Natural killer cell (primary cell): Measurements from ENCODE around the gene LPAR1. TPM values are rescaled to one million over a fixed set of nuclear protein-coding genes. Genes with fewer than 3 reads are reported as not detected.

Experiments
- ATAC-seq, 3 donors: fragments of 150-1000 bp in 2 of 3; fragments of 200-7000 bp in 1 of 3; cut with Tn5 transposase; 1 replicate in 1 of 3; 2 replicates in 2 of 3; pipeline ENCODE4 v1.10.0; 2021; ENCODE audit warnings: mild to moderate bottlenecking in 2 of 3, moderate library complexity in 2 of 3
- DNase-seq, 2 donors: peaks; one replicate each; pipeline versions ENCODE4 v3.0.0 to v3.0.0-alpha.2; 2013 to 2021; ENCODE audit warnings: mixed read lengths in 1 of 2
- H3K27ac ChIP-seq: one replicate; pipeline ENCODE4 v1.5.1; 2013; ENCODE audit warnings: mild to moderate bottlenecking, low read length
- H3K27me3 ChIP-seq: one replicate; pipeline ENCODE4 v1.6.1; 2013; ENCODE audit warnings: low read length; ENCODE audit not compliant: control insufficient read depth, insufficient read depth
- H3K36me3 ChIP-seq: one replicate; pipeline ENCODE4 v1.6.1; 2013; ENCODE audit warnings: low read length; ENCODE audit not compliant: control insufficient read depth, insufficient read depth
- H3K4me1 ChIP-seq: one replicate; pipeline ENCODE4 v1.6.1; 2013; ENCODE audit warnings: low read length; ENCODE audit not compliant: control insufficient read depth, insufficient read depth
- H3K4me3 ChIP-seq: one replicate; pipeline ENCODE4 v1.5.1; 2013; ENCODE audit warnings: low read length
- H3K9me3 ChIP-seq: one replicate; pipeline ENCODE4 v1.6.1; 2013; ENCODE audit warnings: low read length; ENCODE audit not compliant: control insufficient read depth, insufficient read depth
- H3K27ac Mint-ChIP-seq, 2 donors: one replicate each; pipeline ENCODE4 v1.8.0; 2022; ENCODE audit warnings: mild to moderate bottlenecking in 2 of 2, mixed read lengths in 2 of 2, moderate library complexity in 1 of 2
- H3K27me3 Mint-ChIP-seq, 2 donors: one replicate each; pipeline ENCODE4 v1.8.0; 2022; ENCODE audit warnings: low read depth in 2 of 2, mixed read lengths in 2 of 2
- H3K36me3 Mint-ChIP-seq: one replicate; pipeline ENCODE4 v1.8.0; 2022; ENCODE audit warnings: mixed read lengths
- H3K4me1 Mint-ChIP-seq, 2 donors: one replicate each; pipeline ENCODE4 v1.8.0; 2022; ENCODE audit warnings: mixed read lengths in 2 of 2
- H3K4me3 Mint-ChIP-seq: one replicate; pipeline ENCODE4 v1.8.0; 2022; ENCODE audit warnings: mild to moderate bottlenecking, moderate library complexity, mixed read lengths
- H3K9me3 Mint-ChIP-seq, 2 donors: one replicate each; pipeline ENCODE4 v1.8.0; 2022; ENCODE audit warnings: mixed read lengths in 2 of 2
- WGBS: methylation state at CpG from one replicate; pipeline ENCODE4 v1.1.7; 2013; ENCODE audit warnings: missing lambda C conversion rate; ENCODE audit not compliant: insufficient coverage; 5-methylcytosine and 5-hydroxymethylcytosine counted together
- intact Hi-C: fragments of 100-400 bp; cut with micrococcal nuclease; formaldehyde crosslinking; loops from one replicate; pipeline ENCODE4 v1.14.2; 2022
- total RNA-seq, 4 donors: library from RNA; stranded (reverse); fragments of 120-200 nt in 1 of 4; gene quantifications; one replicate each; pipeline versions ENCODE4 v1.2.3 to v1.2.4, GENCODE V29; 2013 to 2022
- TF ChIP-seq, protein P1 (sequence below): fragments of 200-600 bp; IDR thresholded peaks from one replicate; pipeline ENCODE4 v1.8.0; 2022; ENCODE audit warnings: antibody characterized with exemption

LPAR1 gene
- total RNA-seq, 3 donors from 2014 or later (not counting 1 experiment from before 2014, with no cell fraction given): 0.48 to 0.50 TPM; not detected in 1

DNA sequence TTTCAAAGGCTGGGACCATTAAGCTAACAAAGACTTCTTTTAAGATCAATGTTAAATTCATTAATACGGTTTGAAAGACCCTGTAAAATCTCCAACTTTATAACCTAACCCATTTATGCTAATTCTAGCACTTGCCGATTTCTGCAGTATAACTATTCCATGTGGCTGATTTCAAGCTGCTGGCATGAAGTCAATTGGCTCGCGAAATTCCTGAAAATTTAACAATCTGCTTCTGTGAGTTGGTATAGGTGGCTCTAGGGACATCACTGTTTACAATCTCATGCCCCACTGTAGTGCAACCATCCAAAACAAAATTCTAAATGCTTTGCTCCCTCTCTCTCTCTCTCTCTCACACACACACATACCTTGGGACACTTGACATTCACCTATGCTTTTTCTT, 70.2 kb downstream of the LPAR1 start:
- intact Hi-C loops: no loop called here
- no peaks in the 10 kb centered on the region for H3K36me3 ChIP-seq

DNA sequence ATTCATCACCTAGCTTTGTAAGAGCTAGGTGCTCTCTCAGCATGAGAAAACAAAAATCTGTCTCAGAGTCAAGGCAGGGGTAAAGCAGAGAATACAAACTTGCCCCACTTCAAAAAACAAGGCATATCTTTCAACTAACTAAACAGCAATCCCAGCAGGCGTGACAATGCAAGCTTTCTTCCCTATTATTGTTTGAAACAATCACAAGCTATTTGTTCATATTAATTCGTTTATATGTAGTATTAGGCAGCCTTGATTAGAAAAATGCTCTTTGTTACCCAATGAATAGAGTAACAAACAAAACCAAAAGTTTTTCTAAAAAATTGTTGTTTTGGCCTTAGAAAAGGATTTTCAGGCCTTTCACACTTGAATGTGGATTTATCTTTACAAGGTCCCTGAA, 71.1 kb downstream of the LPAR1 start:
- H3K27me3 ChIP-seq: no peaks in the 10 kb centered on the region
- H3K4me1 ChIP-seq: no peaks in the 10 kb centered on the region
- no peaks in the 10 kb centered on the region for H3K36me3 ChIP-seq
- Mint-ChIP-seq H3K36me3 (no peaks in the 10 kb centered on the region), H3K4me3 (no peak overlapping the region), H3K27ac (no peak overlapping the region), H3K9me3 (no peaks in the 10 kb centered on the region), H3K4me1 (no peaks in the 10 kb centered on the region), H3K27me3 (no peaks in the 10 kb centered on the region)
- intact Hi-C loops: no loop called here
- H3K4me3 ChIP-seq: no peak overlapping the region
- DNase-seq: no peak
- no peak for ATAC-seq
- no peaks in the 10 kb centered on the region for H3K9me3 ChIP-seq
- H3K27ac ChIP-seq: no peak overlapping the region
- TF ChIP-seq, protein P1, sequence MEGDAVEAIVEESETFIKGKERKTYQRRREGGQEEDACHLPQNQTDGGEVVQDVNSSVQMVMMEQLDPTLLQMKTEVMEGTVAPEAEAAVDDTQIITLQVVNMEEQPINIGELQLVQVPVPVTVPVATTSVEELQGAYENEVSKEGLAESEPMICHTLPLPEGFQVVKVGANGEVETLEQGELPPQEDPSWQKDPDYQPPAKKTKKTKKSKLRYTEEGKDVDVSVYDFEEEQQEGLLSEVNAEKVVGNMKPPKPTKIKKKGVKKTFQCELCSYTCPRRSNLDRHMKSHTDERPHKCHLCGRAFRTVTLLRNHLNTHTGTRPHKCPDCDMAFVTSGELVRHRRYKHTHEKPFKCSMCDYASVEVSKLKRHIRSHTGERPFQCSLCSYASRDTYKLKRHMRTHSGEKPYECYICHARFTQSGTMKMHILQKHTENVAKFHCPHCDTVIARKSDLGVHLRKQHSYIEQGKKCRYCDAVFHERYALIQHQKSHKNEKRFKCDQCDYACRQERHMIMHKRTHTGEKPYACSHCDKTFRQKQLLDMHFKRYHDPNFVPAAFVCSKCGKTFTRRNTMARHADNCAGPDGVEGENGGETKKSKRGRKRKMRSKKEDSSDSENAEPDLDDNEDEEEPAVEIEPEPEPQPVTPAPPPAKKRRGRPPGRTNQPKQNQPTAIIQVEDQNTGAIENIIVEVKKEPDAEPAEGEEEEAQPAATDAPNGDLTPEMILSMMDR: no peak
- 100% methylated on average over 1 of the region's 2 CpGs for WGBS

More for the DNA sequence above, 70.2 kb downstream of the LPAR1 start:
- H3K4me3 ChIP-seq: no peak overlapping the region
- 97% methylated on average over 2 of the region's 4 CpGs for WGBS
- DNase-seq (no peak), ATAC-seq (no peak)
- no peaks in the 10 kb centered on the region for H3K27me3 Mint-ChIP-seq
- no peaks in the 10 kb centered on the region for H3K4me1 Mint-ChIP-seq
- no peaks in the 10 kb centered on the region for H3K9me3 ChIP-seq
- no peaks in the 10 kb centered on the region for H3K27me3 ChIP-seq
- no peak overlapping the region for H3K27ac ChIP-seq
- H3K27ac Mint-ChIP-seq: no peak overlapping the region
- TF ChIP-seq, protein P1: no peak
- no peak overlapping the region for H3K4me3 Mint-ChIP-seq
- H3K36me3 Mint-ChIP-seq: no peaks in the 10 kb centered on the region
- H3K4me1 ChIP-seq: no peaks in the 10 kb centered on the region
- H3K9me3 Mint-ChIP-seq: no peaks in the 10 kb centered on the region

DNA sequence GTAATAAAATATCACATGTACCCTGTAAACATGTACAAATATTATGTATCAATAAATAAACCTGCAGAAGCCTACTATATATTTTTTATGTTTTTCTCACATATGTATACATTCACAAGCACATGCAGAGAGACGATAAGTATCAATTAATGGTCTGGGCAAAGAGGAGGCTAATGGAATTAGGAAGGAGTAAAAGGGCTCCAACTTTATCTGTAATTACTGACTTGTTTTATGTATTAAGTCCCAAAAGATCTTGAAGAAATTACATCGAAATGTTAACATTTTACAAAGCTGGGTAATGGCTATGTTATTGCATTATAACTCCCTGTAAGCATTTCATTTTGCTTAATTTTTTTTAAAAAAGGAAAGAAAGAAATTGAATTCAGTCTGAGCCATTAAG, 78.0 kb downstream of the LPAR1 start:
- no peaks in the 10 kb centered on the region for H3K36me3 Mint-ChIP-seq
- Histone ChIP-seq H3K27ac (no peak overlapping the region), H3K4me3 (no peak overlapping the region), H3K27me3 (no peaks in the 10 kb centered on the region), H3K4me1 (no peaks in the 10 kb centered on the region), H3K36me3 (no peaks in the 10 kb centered on the region), H3K9me3 (no peaks in the 10 kb centered on the region)
- no peak overlapping the region for H3K27ac Mint-ChIP-seq
- WGBS: 80% methylated on average over 1 of the region's 2 CpGs
- no peak for DNase-seq
- intact Hi-C loops: no loop called here
- no peak overlapping the region for H3K4me3 Mint-ChIP-seq
- H3K27me3 Mint-ChIP-seq: no peaks in the 10 kb centered on the region
- no peak for ATAC-seq
- H3K9me3 Mint-ChIP-seq: peaks cover 0 to 3% of the 10 kb centered on the region in 2 donors
- TF ChIP-seq, protein P1: no peak
- no peaks in the 10 kb centered on the region for H3K4me1 Mint-ChIP-seq

DNA sequence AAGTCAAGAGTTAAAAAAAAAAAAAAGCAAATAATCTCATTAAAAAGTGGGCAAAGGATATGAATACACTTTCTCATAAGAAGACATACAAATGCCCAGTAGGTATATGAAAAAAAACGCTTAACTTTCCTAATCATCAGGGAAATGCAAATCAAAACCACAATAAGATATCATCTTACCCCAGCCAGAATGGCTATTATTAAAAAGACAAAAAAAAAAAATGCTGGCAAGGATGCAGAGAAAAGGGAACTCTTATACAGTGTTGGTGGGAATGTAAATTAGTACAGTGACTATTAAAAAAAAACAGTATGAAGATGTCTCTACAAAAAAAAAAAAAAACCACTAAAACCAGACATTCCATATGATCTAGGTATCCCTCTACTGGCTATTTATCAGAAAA, 79.4 kb downstream of the LPAR1 start:
- Mint-ChIP-seq H3K36me3 (peaks cover 6% of the 10 kb centered on the region), H3K4me3 (no peak overlapping the region), H3K27ac (no peak overlapping the region), H3K27me3 (no peaks in the 10 kb centered on the region), H3K9me3 (peaks cover 7 to 12% of the 10 kb centered on the region in 2 donors), H3K4me1 (no peaks in the 10 kb centered on the region)
- ATAC-seq (no peak), DNase-seq (no peak)
- intact Hi-C loops: no loop called here
- Histone ChIP-seq H3K36me3 (no peaks in the 10 kb centered on the region), H3K4me1 (no peaks in the 10 kb centered on the region), H3K9me3 (no peaks in the 10 kb centered on the region), H3K27ac (no peak overlapping the region), H3K4me3 (no peak overlapping the region), H3K27me3 (no peaks in the 10 kb centered on the region)
- no CpG with 5 or more reads among the region's 1 CpG for WGBS
- TF ChIP-seq, protein P1: no peak
